COLO668 (cell line): ENCODE results near the gene RAI1.
"Not testable (repeated sequence)": the region's sequence is repeated elsewhere in the genome, so short reads cannot be mapped to it uniquely, and the experiment has no call there.

Experiments
- DNase-seq: peaks from one replicate; lab custom pipeline; 2025; ENCODE audit not compliant: unreplicated experiment; lab: John Stamatoyannopoulos, UW

Gene RAI1

GRCh38 chr17:17681187-17681743 is at the start of gene RAI1:
TSS of gene RAI1 (plus strand) at chr17:17681458. CDS start at chr17:17792949, 111,491 bp downstream.
- peak; percentile 84 for DNase-seq

GRCh38 chr17:17632690-17633089 is 48.6 kb upstream of the RAI1 start:
- DNase-seq: not testable (repeated sequence)

- DNase-seq: no peak
Observed at GRCh38 chr17:17633310-17633709, 47.9 kb upstream of the RAI1 start.

- DNase-seq: no peak
Observed at GRCh38 chr17:17635126-17635525, 46.1 kb upstream of the RAI1 start.

- DNase-seq: not testable (repeated sequence)
Observed at GRCh38 chr17:17635537-17636271, 45.6 kb upstream of the RAI1 start.

- DNase-seq: no peak
Observed at GRCh38 chr17:17636272-17636885, 44.9 kb upstream of the RAI1 start.

GRCh38 chr17:17638467-17638866 is 42.8 kb upstream of the RAI1 start:
- DNase-seq: no peak

- not testable (repeated sequence) for DNase-seq
Observed at GRCh38 chr17:17639661-17640270, 41.5 kb upstream of the RAI1 start.

GRCh38 chr17:17641621-17642409 is 39.4 kb upstream of the RAI1 start:
- peak; percentile 65 for DNase-seq

GRCh38 chr17:17645148-17645547 is 36.1 kb upstream of the RAI1 start:
- DNase-seq: not testable (repeated sequence)

GRCh38 chr17:17645961-17646360 is 35.3 kb upstream of the RAI1 start:
- DNase-seq: no peak

GRCh38 chr17:17647524-17648178 is 33.6 kb upstream of the RAI1 start:
- no peak for DNase-seq

- no peak for DNase-seq
Observed at GRCh38 chr17:17648762-17649161, 32.5 kb upstream of the RAI1 start.

GRCh38 chr17:17650959-17651358 is 30.3 kb upstream of the RAI1 start:
- no peak for DNase-seq

- DNase-seq: no peak
Observed at GRCh38 chr17:17653343-17653742, 27.9 kb upstream of the RAI1 start.

- DNase-seq: no peak
Observed at GRCh38 chr17:17659340-17659739, 21.9 kb upstream of the RAI1 start.

GRCh38 chr17:17661134-17661533 is 20.1 kb upstream of the RAI1 start:
- DNase-seq: no peak

- no peak for DNase-seq
Observed at GRCh38 chr17:17661834-17662385, 19.3 kb upstream of the RAI1 start.

- peak; percentile 32 for DNase-seq
Observed at GRCh38 chr17:17663160-17664063, 17.8 kb upstream of the RAI1 start.
